K562 (cell line): ENCODE results near the gene SIGLEC15. TPM values are rescaled to one million over a fixed set of nuclear protein-coding genes. Genes with fewer than 3 reads are reported as not detected.

Source experiments
- ATAC-seq: fragments of 200-7000 bp; cut with Tn5 transposase; 3 replicates; pipeline ENCODE4 v1.9.1; 2020; ENCODE audit warnings: moderate library complexity
- BruUV-seq: library from RNA; stranded (reverse); fragments of 400-500 nt; replicated peaks from 2 replicates; lab custom pipeline; 2021; lab: Mats Ljungman, UMichigan
- CTCF ChIA-PET: fragments of 300-600 bp; formaldehyde crosslinking; extraction: SDS; loops from one replicate; lab custom pipeline; 2021; ENCODE audit warnings: low intra/inter-chr PET ratio; lab: Yijun Ruan, JAX
- POLR2A ChIA-PET: fragments of 300-600, 350-650 bp; sonication (Branson Sonifier 250); formaldehyde crosslinking; extraction: SDS; loops from one replicate; lab custom pipeline; 2021; ENCODE audit warnings: antibody characterized with exemption, inconsistent platforms; lab: Yijun Ruan, JAX
- DNase-seq, 4 experiments: peaks; one replicate each; pipeline versions ENCODE4 v3.0.0 to v3.0.0-alpha.2; 2011 to 2018; ENCODE audit warnings: low spot score in 3 of 4, mixed read lengths in 3 of 4; ENCODE audit errors: extremely low read depth in 1 of 4
- FAIRE-seq: peaks from 2 replicates; lab custom pipeline; 2011; peaks lifted over from hg19 to GRCh38; lab: Jason Lieb, UNC
- H2AFZ ChIP-seq: 2 replicates; pipeline ENCODE4 v1.6.0; 2011; ENCODE audit warnings: low read depth, low read length, control low read depth, inconsistent platforms
- H3K27ac ChIP-seq: fragments of 200-600 bp; 3 replicates; pipeline ENCODE4 v1.8.0; 2011; ENCODE audit warnings: low read depth, mild to moderate bottlenecking, control low read depth, inconsistent platforms, low read length, moderate library complexity, mixed read lengths; ENCODE audit errors: extremely low read depth
- H3K27me3 ChIP-seq, 2 experiments: fragments of 300-600 bp in 1 of 2; 2 replicates in 1 of 2; 3 replicates in 1 of 2; pipeline versions ENCODE4 v1.6.0 to v1.8.0; 2011; ENCODE audit warnings: inconsistent platforms in 2 of 2, low read length in 2 of 2, mild to moderate bottlenecking in 1 of 2, mixed read lengths in 1 of 2, moderate library complexity in 1 of 2; ENCODE audit not compliant: control insufficient read depth in 2 of 2, insufficient read depth in 2 of 2
- H3K36me3 ChIP-seq: fragments of 300-600 bp; 3 replicates; pipeline ENCODE4 v1.8.0; 2011; ENCODE audit warnings: mild to moderate bottlenecking, low read length, inconsistent platforms; ENCODE audit not compliant: control insufficient read depth, insufficient read depth
- H3K4me1 ChIP-seq, 2 experiments: fragments of 200-600 bp in 1 of 2; replicated peaks in 1 of 2; 2 replicates in 1 of 2; 3 replicates in 1 of 2; pipeline versions ENCODE4 v1.5.1 to v1.8.0; 2011; ENCODE audit warnings: inconsistent platforms in 2 of 2, low read length in 2 of 2, mild to moderate bottlenecking in 1 of 2, mixed read lengths in 1 of 2, moderate library complexity in 1 of 2; ENCODE audit not compliant: control insufficient read depth in 2 of 2, insufficient read depth in 2 of 2
- H3K4me2 ChIP-seq: 2 replicates; pipeline ENCODE4 v1.6.1; 2011; ENCODE audit warnings: low read length, control low read depth, inconsistent platforms, mixed read lengths; ENCODE audit not compliant: insufficient read depth
- H3K4me3 ChIP-seq: fragments of 200-600 bp; sonication (generic), shearing (Covaris generic); 2 replicates; pipeline ENCODE4 v1.5.1; 2016; ENCODE audit warnings: control low read depth, inconsistent platforms
- H3K79me2 ChIP-seq: fragments of 200-600 bp; 3 replicates; pipeline ENCODE4 v1.8.0; 2011; ENCODE audit warnings: low read length, inconsistent platforms; ENCODE audit not compliant: control insufficient read depth, insufficient read depth
- H3K9ac ChIP-seq, 2 experiments: 2 replicates each; pipeline versions ENCODE4 v1.6.0 to v1.6.1; 2011; ENCODE audit warnings: low read depth in 2 of 2, low read length in 2 of 2, control low read depth in 1 of 2, inconsistent platforms in 1 of 2, mild to moderate bottlenecking in 1 of 2, mixed read lengths in 1 of 2; ENCODE audit not compliant: insufficient read depth in 1 of 2
- H3K9me1 ChIP-seq: one replicate; pipeline ENCODE4 v1.6.0; 2011; ENCODE audit warnings: inconsistent platforms, mild to moderate bottlenecking, low read length, moderate library complexity; ENCODE audit not compliant: control insufficient read depth, insufficient read depth
- H3K9me3 ChIP-seq: replicated peaks from 2 replicates; pipeline ENCODE4 v1.5.1; 2011; ENCODE audit warnings: low read depth, low read length, inconsistent platforms; ENCODE audit not compliant: control insufficient read depth, insufficient read depth
- H4K20me1 ChIP-seq: replicated peaks from 2 replicates; pipeline ENCODE4 v1.6.1; 2011; ENCODE audit warnings: low read length, inconsistent platforms, mixed read lengths; ENCODE audit not compliant: control insufficient read depth, insufficient read depth
- ARHGAP35 ChIP-seq: fragments of 450-650 bp; IDR thresholded peaks from 2 replicates; pipeline ENCODE4 v1.6.1; 2018; ENCODE audit not compliant: partially characterized antibody
- BCOR ChIP-seq: fragments of 450-650 bp; IDR thresholded peaks from 2 replicates; pipeline ENCODE4 v1.6.1; 2016
- HOXB6 ChIP-seq: fragments of 250-450 bp; sonication (Bioruptor Pico); IDR thresholded peaks from 2 replicates; pipeline ENCODE4 v1.5.1; 2022; ENCODE audit warnings: mild to moderate bottlenecking, borderline replicate concordance
- KDM5B ChIP-seq: fragments of 200-600 bp; sonication (generic); IDR thresholded peaks from 2 replicates; pipeline ENCODE4 v1.6.1; 2012; ENCODE audit warnings: low read depth, mild to moderate bottlenecking, moderate library complexity, low read length, control low read depth, inconsistent platforms; ENCODE audit not compliant: insufficient replicate concordance
- NBN ChIP-seq: fragments of 450-650 bp; IDR thresholded peaks from 2 replicates; pipeline ENCODE4 v1.6.1; 2016; ENCODE audit warnings: low read depth, mild to moderate bottlenecking
- U2AF1 ChIP-seq: fragments of 200-400 bp; formaldehyde crosslinking; optimal IDR thresholded peaks from 2 replicates; pipeline ENCODE3; 2017; ENCODE audit warnings: mild to moderate bottlenecking, low read depth, low read length, moderate library complexity
- ZFP36 ChIP-seq: fragments of 150-350 bp; IDR thresholded peaks from 2 replicates; pipeline ENCODE4 v1.6.1; 2018; ENCODE audit warnings: low read length, low read depth; ENCODE audit not compliant: partially characterized antibody
- ZNF551 ChIP-seq: fragments of 250-450 bp; sonication (Bioruptor Pico); IDR thresholded peaks from 2 replicates; pipeline ENCODE4 v1.5.0; 2021; ENCODE audit warnings: mild to moderate bottlenecking, moderate library complexity
- WGBS: fragments of 100-300 bp; shearing (Covaris generic); methylation state at CpG from one replicate; pipeline ENCODE4 v1.1.6; 2016; ENCODE audit warnings: low coverage, mixed read lengths; ENCODE audit not compliant: insufficient coverage; ENCODE audit errors: missing lambda C conversion rate; 5-methylcytosine and 5-hydroxymethylcytosine counted together
- in situ Hi-C: fragments of 300-500 bp; cut with MboI; formaldehyde crosslinking; loops from 4 replicates; pipeline ENCODE4 v1.15.0; 2018; ENCODE audit warnings: inconsistent platforms, mixed read lengths
- intact Hi-C: fragments of 100-400 bp; cut with micrococcal nuclease; formaldehyde crosslinking; loops from 2 replicates; pipeline ENCODE4 v1.14.2; 2022
- polyA plus RNA-seq, 8 experiments: library from polyadenylated mRNA; depleted of rRNA in 4 of 8; stranded (reverse) in 5 of 8; unstranded in 3 of 8; fragments of >200 nt; fragmentation: Nextera tagmentation in 2 of 8; fragmentation: Illumina TruSeq in 1 of 8; extraction: Ambion mirVana in 2 of 8; extraction: Trizol in 1 of 8; gene quantifications; 2 replicates each; pipeline versions ENCODE4 v1.2.1 to v1.2.3, GENCODE V29; 2011 to 2014; ENCODE audit warnings: inconsistent platforms in 1 of 8, missing spikeins in 1 of 8
- total RNA-seq, 7 experiments: library from RNA; depleted of rRNA in 6 of 7; stranded (reverse); fragments of >200 nt in 6 of 7; fragmentation: Illumina TruSeq in 2 of 7; extraction: Trizol in 2 of 7; gene quantifications; 2 replicates each; pipeline versions ENCODE4 v1.2.1 to v1.2.3, GENCODE V29; 2011 to 2021; ENCODE audit warnings: low replicate concordance in 1 of 7
- TF ChIP-seq, protein P1 (sequence below): sonication (generic); formaldehyde crosslinking; IDR thresholded peaks from 2 replicates; pipeline ENCODE4 v1.5.0; 2020; ENCODE audit warnings: missing genetic modification reagents

SIGLEC15 gene
- total and polyA plus RNA-seq, 9 of the 15 experiments (the other 6 are each of a cell fraction or from before 2014, with no cell fraction given) = not detected

DNA sequence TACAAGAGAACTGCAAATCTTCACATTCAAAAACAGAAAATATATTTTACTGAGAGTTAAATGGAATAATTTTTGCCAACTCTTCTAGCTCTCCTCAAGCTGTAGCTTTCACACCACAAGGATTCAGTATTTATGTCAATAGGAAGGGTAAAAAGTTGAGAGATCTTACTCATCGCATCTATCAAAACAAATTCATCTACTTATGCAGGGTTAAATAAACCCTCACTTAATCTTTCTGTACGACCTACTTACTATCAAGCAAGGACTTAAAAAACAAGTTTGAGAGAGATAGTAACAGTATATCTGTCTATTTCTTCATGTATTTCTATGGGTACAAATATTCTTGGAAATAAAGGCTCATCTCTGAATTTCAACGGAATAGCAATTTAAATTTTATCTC is 35.5 kb downstream of the SIGLEC15 start:
- H3K9me1 ChIP-seq = no peaks in the 10 kb centered on the region
- no peaks in the 10 kb centered on the region for H3K79me2 ChIP-seq
- TF ChIP-seq U2AF1 (no peak), ZNF551 (CRISPR knock-in tag) (no peak), ARHGAP35 (no peak), HOXB6 (CRISPR knock-in tag) (no peak), ZFP36 (no peak)
- ChIA-PET CTCF (no interaction called here), POLR2A (no interaction called here)
- no peak overlapping the region for H3K4me3 ChIP-seq
- no peaks in the 10 kb centered on the region for H3K27me3 ChIP-seq
- H3K36me3 ChIP-seq = peaks cover 51% of the 10 kb centered on the region; the same call in 2 of the 3 replicates
- in situ Hi-C loops (no loop called here), intact Hi-C loops (no loop called here)
- DNase-seq (no peak), ATAC-seq (no peak), FAIRE-seq (no peak)
- no peak overlapping the region for H3K9ac ChIP-seq
- BruUV-seq = no TSS peak
- no peak overlapping the region for H3K4me2 ChIP-seq
- H3K27ac ChIP-seq = no peak overlapping the region
- H3K9me3 ChIP-seq = no peaks in the 10 kb centered on the region
- H3K4me1 ChIP-seq = no peaks in the 10 kb centered on the region
- WGBS = 88% methylated on average over 3 of the region's 3 CpGs
- H4K20me1 ChIP-seq = no peaks in the 10 kb centered on the region; the same call in 1 of the 2 replicates
- no peak overlapping the region for H2AFZ ChIP-seq

DNA sequence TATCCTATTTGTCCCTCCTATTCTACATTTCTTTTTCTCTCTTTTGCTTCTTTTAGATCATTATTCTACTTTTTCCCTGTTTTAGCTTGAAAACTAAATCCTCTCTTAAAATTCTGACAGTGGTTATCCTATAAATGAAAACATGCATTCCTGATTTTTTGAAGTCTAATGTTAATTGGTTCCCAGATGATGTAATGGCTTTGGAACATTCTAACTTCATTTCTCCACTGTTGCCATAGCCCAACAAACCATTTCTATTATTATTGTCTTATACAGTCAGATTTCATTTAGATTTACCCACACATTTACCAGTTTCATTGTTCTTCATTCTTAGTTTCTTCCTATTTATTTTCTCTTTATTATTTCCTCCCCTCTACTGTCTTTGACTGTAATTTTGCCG is 36.5 kb downstream of the SIGLEC15 start:
- Histone ChIP-seq H4K20me1 (no peaks in the 10 kb centered on the region; the same call in 1 of the 2 replicates), H3K4me1 (no peaks in the 10 kb centered on the region)
- DNase-seq = no peak
- CTCF ChIA-PET = no interaction called here
- POLR2A ChIA-PET = no interaction called here
- TF ChIP-seq NBN (no peak), KDM5B (no peak), BCOR (no peak)
- TF ChIP-seq, protein P1, sequence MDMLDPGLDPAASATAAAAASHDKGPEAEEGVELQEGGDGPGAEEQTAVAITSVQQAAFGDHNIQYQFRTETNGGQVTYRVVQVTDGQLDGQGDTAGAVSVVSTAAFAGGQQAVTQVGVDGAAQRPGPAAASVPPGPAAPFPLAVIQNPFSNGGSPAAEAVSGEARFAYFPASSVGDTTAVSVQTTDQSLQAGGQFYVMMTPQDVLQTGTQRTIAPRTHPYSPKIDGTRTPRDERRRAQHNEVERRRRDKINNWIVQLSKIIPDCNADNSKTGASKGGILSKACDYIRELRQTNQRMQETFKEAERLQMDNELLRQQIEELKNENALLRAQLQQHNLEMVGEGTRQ = no peak
- TF ChIP-seq, all 486 proteins: peak for 0
- intact Hi-C loops (no loop called here), in situ Hi-C loops (no loop called here)
- no peaks in the 10 kb centered on the region for H3K9me1 ChIP-seq
- H3K27ac ChIP-seq = no peak overlapping the region
- no peaks in the 10 kb centered on the region for H3K79me2 ChIP-seq
- no peaks in the 10 kb centered on the region for H3K9me3 ChIP-seq
- H3K4me3 ChIP-seq = no peak overlapping the region
- FAIRE-seq (no peak), ATAC-seq (no peak)
- H3K27me3 ChIP-seq = no peaks in the 10 kb centered on the region
- BruUV-seq = no TSS peak
- H3K9ac ChIP-seq = no peak overlapping the region
- WGBS = 83% methylated on average over 1 of the region's 1 CpG
- H3K4me2 ChIP-seq = no peak overlapping the region
- no peak overlapping the region for H2AFZ ChIP-seq
- peaks cover 58% of the 10 kb centered on the region; the same call in 2 of the 3 replicates for H3K36me3 ChIP-seq
